ENCODE results near the gene KDM2B. TPM values are rescaled to one million over a fixed set of nuclear protein-coding genes. Genes with fewer than 3 reads are reported as not detected.

Gene KDM2B
- total and polyA plus RNA-seq, 2 experiments from 2014 or later = 59.4 to 161 TPM

DNA sequence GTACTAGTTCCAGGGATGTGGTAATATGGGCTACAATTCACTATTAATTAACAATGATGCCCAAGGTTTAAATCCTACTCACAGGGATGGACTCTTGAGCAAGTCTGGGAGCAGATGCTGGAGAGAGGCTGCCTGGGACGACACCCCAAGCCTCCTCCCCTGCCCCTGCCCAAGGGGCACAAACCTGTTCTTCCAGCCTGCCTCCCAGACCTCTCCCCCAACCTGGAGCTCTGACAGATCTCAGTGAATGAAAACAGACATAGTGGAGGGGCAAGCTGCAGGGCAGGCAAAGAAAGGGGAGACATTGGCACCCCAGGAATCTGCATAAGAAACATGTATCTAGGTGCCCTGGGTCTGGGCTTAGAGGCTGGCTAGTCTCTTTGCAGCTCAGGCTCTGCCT is 5.8 kb downstream of the KDM2B start (continued):
- TF ChIP-seq POLR2AphosphoS5 (IDR thresholded peaks at IDR 0.05; ENCODE audit: low read depth) (no peak; the same call in 1 of the 2 replicates), CREB1 (CRISPR knock-in tag; IDR thresholded peaks at IDR 0.05; ENCODE audit: low read depth) (no peak)

DNA sequence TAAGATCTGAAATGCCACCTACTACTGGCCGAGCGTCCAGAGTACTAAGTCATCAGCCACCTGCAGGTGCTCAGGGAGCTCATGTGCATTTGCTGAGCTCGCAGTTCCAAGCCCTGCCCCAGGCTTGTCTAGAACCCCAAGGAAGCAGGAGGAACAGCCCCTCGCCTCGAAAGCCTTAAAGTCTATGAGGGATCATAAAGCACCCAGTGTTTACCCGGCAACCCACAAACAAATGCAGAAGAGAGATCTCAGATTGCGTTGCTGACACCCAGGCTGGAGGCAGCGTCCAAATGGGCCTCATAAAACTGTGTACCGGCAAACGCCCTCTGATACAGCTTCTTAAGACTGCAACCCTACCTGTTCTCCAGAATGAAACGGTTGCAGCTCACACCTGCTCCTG is 6.8 kb downstream of the KDM2B start:
- H2AFZ ChIP-seq = no peak overlapping the region
- TF ChIP-seq EZH2 (IDR thresholded peaks at IDR 0.05; ENCODE audit: low read depth, unreplicated experiment) = no peak
- TF ChIP-seq, protein P1, sequence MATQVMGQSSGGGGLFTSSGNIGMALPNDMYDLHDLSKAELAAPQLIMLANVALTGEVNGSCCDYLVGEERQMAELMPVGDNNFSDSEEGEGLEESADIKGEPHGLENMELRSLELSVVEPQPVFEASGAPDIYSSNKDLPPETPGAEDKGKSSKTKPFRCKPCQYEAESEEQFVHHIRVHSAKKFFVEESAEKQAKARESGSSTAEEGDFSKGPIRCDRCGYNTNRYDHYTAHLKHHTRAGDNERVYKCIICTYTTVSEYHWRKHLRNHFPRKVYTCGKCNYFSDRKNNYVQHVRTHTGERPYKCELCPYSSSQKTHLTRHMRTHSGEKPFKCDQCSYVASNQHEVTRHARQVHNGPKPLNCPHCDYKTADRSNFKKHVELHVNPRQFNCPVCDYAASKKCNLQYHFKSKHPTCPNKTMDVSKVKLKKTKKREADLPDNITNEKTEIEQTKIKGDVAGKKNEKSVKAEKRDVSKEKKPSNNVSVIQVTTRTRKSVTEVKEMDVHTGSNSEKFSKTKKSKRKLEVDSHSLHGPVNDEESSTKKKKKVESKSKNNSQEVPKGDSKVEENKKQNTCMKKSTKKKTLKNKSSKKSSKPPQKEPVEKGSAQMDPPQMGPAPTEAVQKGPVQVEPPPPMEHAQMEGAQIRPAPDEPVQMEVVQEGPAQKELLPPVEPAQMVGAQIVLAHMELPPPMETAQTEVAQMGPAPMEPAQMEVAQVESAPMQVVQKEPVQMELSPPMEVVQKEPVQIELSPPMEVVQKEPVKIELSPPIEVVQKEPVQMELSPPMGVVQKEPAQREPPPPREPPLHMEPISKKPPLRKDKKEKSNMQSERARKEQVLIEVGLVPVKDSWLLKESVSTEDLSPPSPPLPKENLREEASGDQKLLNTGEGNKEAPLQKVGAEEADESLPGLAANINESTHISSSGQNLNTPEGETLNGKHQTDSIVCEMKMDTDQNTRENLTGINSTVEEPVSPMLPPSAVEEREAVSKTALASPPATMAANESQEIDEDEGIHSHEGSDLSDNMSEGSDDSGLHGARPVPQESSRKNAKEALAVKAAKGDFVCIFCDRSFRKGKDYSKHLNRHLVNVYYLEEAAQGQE (IDR thresholded peaks at IDR 0.05; ENCODE audit: unreplicated experiment) = no peak
- TF ChIP-seq JUNB (IDR thresholded peaks at IDR 0.05; ENCODE audit: unreplicated experiment) = no peak
- no peak for TF ChIP-seq NANOG (IDR thresholded peaks at IDR 0.05; ENCODE audit: borderline replicate concordance)
- Mint-ChIP-seq H3K9me3 (no peaks in the 10 kb centered on the region), H3K27ac (peak overlapping the region; percentile 70; the same call in 1 of the 2 replicates), H3K4me1 (peaks cover 41% of the 10 kb centered on the region), H3K36me3 (ENCODE audit: low read depth) (peaks cover 76% of the 10 kb centered on the region), H3K4me3 (no peak overlapping the region; the same call in 2 of the 3 replicates), H3K27me3 (ENCODE audit: insufficient read depth, low read depth, poor library complexity) (peaks cover 20% of the 10 kb centered on the region)
- H3K79me2 ChIP-seq (replicated peaks; ENCODE audit: insufficient read depth) = peaks cover 87% of the 10 kb centered on the region
- peaks cover 20% of the 10 kb centered on the region for H3K4me1 ChIP-seq (ENCODE audit: insufficient read depth)
- peaks cover 58% of the 10 kb centered on the region for H3F3A ChIP-seq (replicated peaks; ENCODE audit: low read depth)
- ATAC-seq (no peak), DNase-seq (ENCODE audit: low spot score) (no peak)
- peak overlapping the region; percentile 100; the same call in 1 of the 2 replicates for H3K27ac ChIP-seq (ENCODE audit: low read depth)
- H3K36me3 ChIP-seq (ENCODE audit: insufficient read depth) = peaks cover 57% of the 10 kb centered on the region
- H3K4me3 ChIP-seq = no peak overlapping the region
- H4K20me1 ChIP-seq (replicated peaks; ENCODE audit: insufficient read depth) = peaks cover 36% of the 10 kb centered on the region
- H3K27me3 ChIP-seq (ENCODE audit: insufficient read depth) = no peaks in the 10 kb centered on the region
- no peak overlapping the region for H3K4me2 ChIP-seq
- no peaks in the 10 kb centered on the region for H3K9me2 ChIP-seq (ENCODE audit: insufficient read depth)

DNA sequence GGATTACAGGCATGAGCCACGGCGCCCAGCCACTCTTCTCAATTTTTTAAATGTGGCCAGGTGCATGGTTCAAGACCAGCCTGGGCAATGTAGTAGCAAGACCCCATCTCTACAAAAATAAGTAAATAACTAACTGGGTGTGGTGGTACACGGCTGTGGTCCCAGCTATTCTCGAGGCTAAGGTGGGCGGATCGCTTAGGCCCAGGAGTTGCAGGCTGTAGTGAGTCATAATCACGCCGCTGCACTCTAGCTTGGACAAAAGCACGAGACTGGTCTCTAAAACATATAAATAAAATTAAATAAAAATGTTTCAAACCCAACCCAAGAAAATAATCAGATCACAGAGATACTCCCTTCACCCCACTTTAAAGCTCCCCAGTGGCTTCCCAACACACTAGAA is 8.9 kb downstream of the KDM2B start:
- no peaks in the 10 kb centered on the region for H3K9me3 Mint-ChIP-seq
- TF ChIP-seq, protein P2, sequence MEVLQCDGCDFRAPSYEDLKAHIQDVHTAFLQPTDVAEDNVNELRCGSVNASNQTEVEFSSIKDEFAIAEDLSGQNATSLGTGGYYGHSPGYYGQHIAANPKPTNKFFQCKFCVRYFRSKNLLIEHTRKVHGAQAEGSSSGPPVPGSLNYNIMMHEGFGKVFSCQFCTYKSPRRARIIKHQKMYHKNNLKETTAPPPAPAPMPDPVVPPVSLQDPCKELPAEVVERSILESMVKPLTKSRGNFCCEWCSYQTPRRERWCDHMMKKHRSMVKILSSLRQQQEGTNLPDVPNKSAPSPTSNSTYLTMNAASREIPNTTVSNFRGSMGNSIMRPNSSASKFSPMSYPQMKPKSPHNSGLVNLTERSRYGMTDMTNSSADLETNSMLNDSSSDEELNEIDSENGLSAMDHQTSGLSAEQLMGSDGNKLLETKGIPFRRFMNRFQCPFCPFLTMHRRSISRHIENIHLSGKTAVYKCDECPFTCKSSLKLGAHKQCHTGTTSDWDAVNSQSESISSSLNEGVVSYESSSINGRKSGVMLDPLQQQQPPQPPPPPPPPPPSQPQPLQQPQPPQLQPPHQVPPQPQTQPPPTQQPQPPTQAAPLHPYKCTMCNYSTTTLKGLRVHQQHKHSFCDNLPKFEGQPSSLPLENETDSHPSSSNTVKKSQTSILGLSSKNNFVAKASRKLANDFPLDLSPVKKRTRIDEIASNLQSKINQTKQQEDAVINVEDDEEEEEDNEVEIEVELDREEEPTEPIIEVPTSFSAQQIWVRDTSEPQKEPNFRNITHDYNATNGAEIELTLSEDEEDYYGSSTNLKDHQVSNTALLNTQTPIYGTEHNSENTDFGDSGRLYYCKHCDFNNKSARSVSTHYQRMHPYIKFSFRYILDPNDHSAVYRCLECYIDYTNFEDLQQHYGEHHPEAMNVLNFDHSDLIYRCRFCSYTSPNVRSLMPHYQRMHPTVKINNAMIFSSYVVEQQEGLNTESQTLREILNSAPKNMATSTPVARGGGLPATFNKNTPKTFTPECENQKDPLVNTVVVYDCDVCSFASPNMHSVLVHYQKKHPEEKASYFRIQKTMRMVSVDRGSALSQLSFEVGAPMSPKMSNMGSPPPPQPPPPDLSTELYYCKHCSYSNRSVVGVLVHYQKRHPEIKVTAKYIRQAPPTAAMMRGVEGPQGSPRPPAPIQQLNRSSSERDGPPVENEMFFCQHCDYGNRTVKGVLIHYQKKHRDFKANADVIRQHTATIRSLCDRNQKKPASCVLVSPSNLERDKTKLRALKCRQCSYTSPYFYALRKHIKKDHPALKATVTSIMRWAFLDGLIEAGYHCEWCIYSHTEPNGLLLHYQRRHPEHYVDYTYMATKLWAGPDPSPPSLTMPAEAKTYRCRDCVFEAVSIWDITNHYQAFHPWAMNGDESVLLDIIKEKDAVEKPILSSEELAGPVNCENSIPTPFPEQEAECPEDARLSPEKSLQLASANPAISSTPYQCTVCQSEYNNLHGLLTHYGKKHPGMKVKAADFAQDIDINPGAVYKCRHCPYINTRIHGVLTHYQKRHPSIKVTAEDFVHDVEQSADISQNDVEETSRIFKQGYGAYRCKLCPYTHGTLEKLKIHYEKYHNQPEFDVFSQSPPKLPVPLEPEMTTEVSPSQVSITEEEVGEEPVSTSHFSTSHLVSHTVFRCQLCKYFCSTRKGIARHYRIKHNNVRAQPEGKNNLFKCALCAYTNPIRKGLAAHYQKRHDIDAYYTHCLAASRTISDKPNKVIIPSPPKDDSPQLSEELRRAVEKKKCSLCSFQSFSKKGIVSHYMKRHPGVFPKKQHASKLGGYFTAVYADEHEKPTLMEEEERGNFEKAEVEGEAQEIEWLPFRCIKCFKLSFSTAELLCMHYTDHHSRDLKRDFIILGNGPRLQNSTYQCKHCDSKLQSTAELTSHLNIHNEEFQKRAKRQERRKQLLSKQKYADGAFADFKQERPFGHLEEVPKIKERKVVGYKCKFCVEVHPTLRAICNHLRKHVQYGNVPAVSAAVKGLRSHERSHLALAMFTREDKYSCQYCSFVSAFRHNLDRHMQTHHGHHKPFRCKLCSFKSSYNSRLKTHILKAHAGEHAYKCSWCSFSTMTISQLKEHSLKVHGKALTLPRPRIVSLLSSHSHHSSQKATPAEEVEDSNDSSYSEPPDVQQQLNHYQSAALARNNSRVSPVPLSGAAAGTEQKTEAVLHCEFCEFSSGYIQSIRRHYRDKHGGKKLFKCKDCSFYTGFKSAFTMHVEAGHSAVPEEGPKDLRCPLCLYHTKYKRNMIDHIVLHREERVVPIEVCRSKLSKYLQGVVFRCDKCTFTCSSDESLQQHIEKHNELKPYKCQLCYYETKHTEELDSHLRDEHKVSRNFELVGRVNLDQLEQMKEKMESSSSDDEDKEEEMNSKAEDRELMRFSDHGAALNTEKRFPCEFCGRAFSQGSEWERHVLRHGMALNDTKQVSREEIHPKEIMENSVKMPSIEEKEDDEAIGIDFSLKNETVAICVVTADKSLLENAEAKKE (CRISPR knock-in tag; IDR thresholded peaks at IDR 0.05) = no peak
- TF ChIP-seq, protein P3, sequence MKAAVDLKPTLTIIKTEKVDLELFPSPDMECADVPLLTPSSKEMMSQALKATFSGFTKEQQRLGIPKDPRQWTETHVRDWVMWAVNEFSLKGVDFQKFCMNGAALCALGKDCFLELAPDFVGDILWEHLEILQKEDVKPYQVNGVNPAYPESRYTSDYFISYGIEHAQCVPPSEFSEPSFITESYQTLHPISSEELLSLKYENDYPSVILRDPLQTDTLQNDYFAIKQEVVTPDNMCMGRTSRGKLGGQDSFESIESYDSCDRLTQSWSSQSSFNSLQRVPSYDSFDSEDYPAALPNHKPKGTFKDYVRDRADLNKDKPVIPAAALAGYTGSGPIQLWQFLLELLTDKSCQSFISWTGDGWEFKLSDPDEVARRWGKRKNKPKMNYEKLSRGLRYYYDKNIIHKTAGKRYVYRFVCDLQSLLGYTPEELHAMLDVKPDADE (IDR thresholded peaks at IDR 0.05) = no peak
- no peak for TF ChIP-seq NANOG (IDR thresholded peaks at IDR 0.05; ENCODE audit: borderline replicate concordance)
- TF ChIP-seq POLR2AphosphoS5 (IDR thresholded peaks at IDR 0.05; ENCODE audit: low read depth) = no peak

More for the DNA sequence above, 8.9 kb downstream of the KDM2B start:
- Mint-ChIP-seq H3K36me3 (ENCODE audit: low read depth) (peaks cover 85% of the 10 kb centered on the region), H3K4me3 (no peak overlapping the region), H3K4me1 (peaks cover 37% of the 10 kb centered on the region), H3K27ac (peak overlapping the region; percentile 14; the same call in 1 of the 2 replicates), H3K27me3 (ENCODE audit: insufficient read depth, low read depth, poor library complexity) (peaks cover 18% of the 10 kb centered on the region)
- H3K4me1 ChIP-seq (ENCODE audit: insufficient read depth) = peaks cover 20% of the 10 kb centered on the region
- peaks cover 64% of the 10 kb centered on the region for H3K36me3 ChIP-seq (ENCODE audit: insufficient read depth)
- H4K20me1 ChIP-seq (replicated peaks; ENCODE audit: insufficient read depth) = peaks cover 52% of the 10 kb centered on the region
- H2AFZ ChIP-seq = no peak overlapping the region
- H3K4me2 ChIP-seq = no peak overlapping the region
- no peaks in the 10 kb centered on the region for H3K9me2 ChIP-seq (ENCODE audit: insufficient read depth)
- H3K4me3 ChIP-seq = no peak overlapping the region
- DNase-seq (ENCODE audit: low spot score) (no peak), ATAC-seq (no peak)
- peaks cover 52% of the 10 kb centered on the region for H3F3A ChIP-seq (replicated peaks; ENCODE audit: low read depth)
- H3K79me2 ChIP-seq (replicated peaks; ENCODE audit: insufficient read depth) = peaks cover 96% of the 10 kb centered on the region
- 0 out of 2 replicates have a peak overlapping the region, but pooled peaks have one; percentile 32 for H3K27ac ChIP-seq (ENCODE audit: low read depth)
- no peaks in the 10 kb centered on the region for H3K27me3 ChIP-seq (ENCODE audit: insufficient read depth)

Measured in GM23338 (cell line).